Measurements from ENCODE around the gene PALLD. TPM values are rescaled to one million over a fixed set of nuclear protein-coding genes. Genes with fewer than 3 reads are reported as not detected.

PALLD gene
- total and polyA plus RNA-seq, 7 donors, result 40.7 to 1,991 (median 1,233) TPM

GRCh38 chr4:168743131-168743530 lies 246.3 kb downstream of the PALLD start:
- peaks cover 0 to 19% (median 0%) of the 10 kb centered on the region in 4 donors for H3K4me1 ChIP-seq
- intact Hi-C loops (cut with DNase I), result no loop called here
- DNase-seq, result no peak
- no peak overlapping the region for H3K27ac ChIP-seq
- TF ChIP-seq POLR2AphosphoS5 (IDR thresholded peaks at IDR 0.05) (no peak), EP300 (IDR thresholded peaks at IDR 0.05) (no peak), POLR2A (IDR thresholded peaks at IDR 0.05) (no peak), CTCF (IDR thresholded peaks at IDR 0.05) (no peak)
- no peak overlapping the region for H3K4me3 ChIP-seq
- no peaks in the 10 kb centered on the region for H3K9me3 ChIP-seq
- no peaks in the 10 kb centered on the region for H3K27me3 ChIP-seq
- no peaks in the 10 kb centered on the region for H3K36me3 ChIP-seq
- WGBS, 2 donors, result 93 to 96% methylated on average over 3 of the region's 3 CpGs

- 81 to 86% methylated on average over 3 of the region's 3 CpGs for WGBS, 2 donors
- H3K4me1 ChIP-seq, result peaks cover 0 to 19% (median 0%) of the 10 kb centered on the region in 4 donors
- no peaks in the 10 kb centered on the region for H3K27me3 ChIP-seq
- no peaks in the 10 kb centered on the region for H3K36me3 ChIP-seq
- no peaks in the 10 kb centered on the region for H3K9me3 ChIP-seq
- H3K4me3 ChIP-seq, result no peak overlapping the region
- H3K27ac ChIP-seq, result no peak overlapping the region
- DNase-seq, result no peak
- intact Hi-C loops (cut with DNase I), result no loop called here
- TF ChIP-seq POLR2AphosphoS5 (IDR thresholded peaks at IDR 0.05) (no peak), CTCF (IDR thresholded peaks at IDR 0.05) (no peak), EP300 (IDR thresholded peaks at IDR 0.05) (no peak), POLR2A (IDR thresholded peaks at IDR 0.05) (no peak)
Observed at GRCh38 chr4:168743601-168744000, 246.7 kb downstream of the PALLD start.

GRCh38 chr4:168744021-168744420 lies 247.2 kb downstream of the PALLD start:
- H3K9me3 ChIP-seq, result no peaks in the 10 kb centered on the region
- peaks cover 0 to 19% (median 0%) of the 10 kb centered on the region in 4 donors for H3K4me1 ChIP-seq
- no peak for DNase-seq
- WGBS, 2 donors, result 75 to 84% methylated on average over 5 of the region's 5 CpGs
- no peak overlapping the region for H3K4me3 ChIP-seq
- TF ChIP-seq POLR2AphosphoS5 (IDR thresholded peaks at IDR 0.05), result no peak
- no peak for TF ChIP-seq CTCF (IDR thresholded peaks at IDR 0.05)
- no peak for TF ChIP-seq POLR2A (IDR thresholded peaks at IDR 0.05)
- no peak for TF ChIP-seq EP300 (IDR thresholded peaks at IDR 0.05)
- H3K27me3 ChIP-seq, result no peaks in the 10 kb centered on the region
- intact Hi-C loops (cut with DNase I), result no loop called here
- H3K27ac ChIP-seq, result no peak overlapping the region
- no peaks in the 10 kb centered on the region for H3K36me3 ChIP-seq

- Histone ChIP-seq H3K36me3 (no peaks in the 10 kb centered on the region), H3K4me1 (peaks cover 0 to 12% (median 3%) of the 10 kb centered on the region in 4 donors), H3K9me3 (no peaks in the 10 kb centered on the region), H3K27ac (no peak overlapping the region), H3K4me3 (no peak overlapping the region), H3K27me3 (no peaks in the 10 kb centered on the region)
- no peak for TF ChIP-seq POLR2A (IDR thresholded peaks at IDR 0.05)
- no peak for TF ChIP-seq EP300 (IDR thresholded peaks at IDR 0.05)
- TF ChIP-seq CTCF (IDR thresholded peaks at IDR 0.05), result no peak
- TF ChIP-seq POLR2AphosphoS5 (IDR thresholded peaks at IDR 0.05), result no peak
- intact Hi-C loops (cut with DNase I), result no loop called here
- DNase-seq, result no peak
- 86 to 89% methylated on average over 1 of the region's 1 CpG for WGBS, 2 donors
Observed at GRCh38 chr4:168748807-168749206, 252.0 kb downstream of the PALLD start.

Data from sigmoid colon (tissue), 7 donors.